Body of pancreas (tissue), 4 donors: ENCODE results near the gene DLG2.

Source experiments
- CTCF ChIP-seq, 7 experiments: fragments of 450-650 bp in 4 of 7; fragments of 200-600 bp in 3 of 7; sonication (generic) in 3 of 7; IDR thresholded peaks; one replicate each; pipeline ENCODE4 v1.5.1; 2016 to 2019; ENCODE audit warnings: antibody characterized with exemption in 7 of 7
- POLR2A ChIP-seq, 3 donors: fragments of 450-650 bp; IDR thresholded peaks; one replicate each; pipeline ENCODE4 v1.6.1; 2016; ENCODE audit warnings: antibody characterized with exemption in 3 of 3, mild to moderate bottlenecking in 2 of 3

- TF ChIP-seq CTCF (IDR thresholded peaks at IDR 0.05) (no peak), POLR2A (IDR thresholded peaks at IDR 0.05) (no peak)
Measured at GRCh38 chr11:85651118-85651517, 24.0 kb upstream of the DLG2 start.
